OCI-LY7 (cell line): Measurements from ENCODE around the gene MAPK14. TPM values are rescaled to one million over a fixed set of nuclear protein-coding genes. Genes with fewer than 3 reads are reported as not detected.
"Not testable (repeated sequence)": the region's sequence is repeated elsewhere in the genome, so short reads cannot be mapped to it uniquely, and the experiment has no call there.

ENCODE experiments used
- BruUV-seq: library from RNA; stranded (reverse); fragments of 400-500 nt; replicated peaks from 2 replicates; lab custom pipeline; 2021; lab: Mats Ljungman, UMichigan
- CTCF ChIA-PET: fragments of 300-600 bp; sonication (Branson Sonifier 250); formaldehyde crosslinking; loops from one replicate; lab custom pipeline; 2022; ENCODE audit warnings: antibody characterized with exemption; ENCODE audit not compliant: unreplicated experiment; lab: Charles Lee
- POLR2A ChIA-PET: fragments of 300-600 bp; sonication (Branson Sonifier 250); formaldehyde crosslinking; loops from one replicate; lab custom pipeline; 2022; ENCODE audit warnings: antibody characterized with exemption; lab: Charles Lee
- DNase-seq: peaks from one replicate; pipeline ENCODE4 v3.0.0-alpha.2; 2015; ENCODE audit warnings: low spot score
- H2AFZ ChIP-seq: fragments of 200-600 bp; sonication (generic), shearing (Covaris generic); 2 replicates; pipeline ENCODE4 v1.6.1; 2014; ENCODE audit warnings: mild to moderate bottlenecking, antibody characterized with exemption, low read length, moderate library complexity
- H3K27ac ChIP-seq: fragments of 200-600 bp; sonication (generic); 2 replicates; pipeline ENCODE4 v1.5.1; 2014; ENCODE audit warnings: mixed run types, low read depth, mild to moderate bottlenecking, moderate library complexity, low read length, inconsistent platforms; ENCODE audit not compliant: poor library complexity, severe bottlenecking
- H3K36me3 ChIP-seq: fragments of 200-600 bp; sonication (generic); 2 replicates; pipeline ENCODE4 v1.6.1; 2014; ENCODE audit warnings: mild to moderate bottlenecking, antibody characterized with exemption, low read length, moderate library complexity, mixed read lengths; ENCODE audit not compliant: insufficient read depth
- H3K4me1 ChIP-seq: fragments of 200-600 bp; sonication (generic); 2 replicates; pipeline ENCODE4 v1.5.1; 2014; ENCODE audit warnings: mild to moderate bottlenecking, low read length; ENCODE audit not compliant: insufficient read depth, poor library complexity, severe bottlenecking
- H3K4me2 ChIP-seq: fragments of 200-600 bp; sonication (generic); 2 replicates; pipeline ENCODE4 v1.6.1; 2014; ENCODE audit warnings: mild to moderate bottlenecking, low read length
- H3K4me3 ChIP-seq: fragments of 200-600 bp; sonication (generic); 2 replicates; pipeline ENCODE4 v1.5.1; 2014; ENCODE audit warnings: mild to moderate bottlenecking, low read depth, low read length; ENCODE audit not compliant: poor library complexity, severe bottlenecking
- H3K79me2 ChIP-seq: fragments of 200-600 bp; sonication (generic); 2 replicates; pipeline ENCODE4 v1.6.1; 2016; ENCODE audit warnings: low read depth, mild to moderate bottlenecking, low read length, moderate library complexity, mixed read lengths; ENCODE audit not compliant: insufficient read depth
- H3K9me2 ChIP-seq: fragments of 200-600 bp; sonication (generic); 2 replicates; pipeline ENCODE4 v1.6.1; 2016; ENCODE audit warnings: mild to moderate bottlenecking, low read length, mixed read lengths; ENCODE audit not compliant: insufficient read depth
- H3K9me3 ChIP-seq: fragments of 200-600 bp; sonication (generic); 2 replicates; pipeline ENCODE4 v1.6.1; 2014; ENCODE audit warnings: mild to moderate bottlenecking, mixed run types, low read length, mixed read lengths
- H4K20me1 ChIP-seq: fragments of 200-600 bp; sonication (generic); 2 replicates; pipeline ENCODE4 v1.6.1; 2014; ENCODE audit warnings: mild to moderate bottlenecking, antibody characterized with exemption, low read length, moderate library complexity, mixed read lengths; ENCODE audit not compliant: insufficient read depth
- CTCF ChIP-seq: fragments of 200-600 bp; sonication (generic); conservative IDR thresholded peaks from 2 replicates; pipeline ENCODE4 v1.5.1; 2014; ENCODE audit warnings: mild to moderate bottlenecking, antibody characterized with exemption, low read length, moderate library complexity, mixed read lengths
- EZH2phosphoT487 ChIP-seq: fragments of 200-600 bp; sonication (generic); IDR thresholded peaks from 2 replicates; pipeline ENCODE4 v1.6.1; 2018; ENCODE audit warnings: low read depth, borderline replicate concordance, mild to moderate bottlenecking, mixed run types, antibody characterized with exemption, low read length, moderate library complexity, mixed read lengths
- intact Hi-C: fragments of 100-400 bp; cut with micrococcal nuclease; formaldehyde crosslinking; loops from one replicate; pipeline ENCODE4 v1.10.0; 2022; ENCODE audit not compliant: unreplicated experiment
- total RNA-seq, 2 experiments: library from RNA; depleted of rRNA in 1 of 2; stranded (reverse); fragments of >200 nt in 1 of 2; shearing (Covaris generic) in 1 of 2; gene quantifications; 2 replicates each; pipeline ENCODE4 v1.2.3, GENCODE V29; 2014 to 2022

MAPK14 gene
- total RNA-seq, 2 experiments from 2014 or later: 38.7 to 43.1 TPM

- Histone ChIP-seq H4K20me1 (no peaks in the 10 kb centered on the region), H3K79me2 (no peaks in the 10 kb centered on the region), H3K36me3 (no peaks in the 10 kb centered on the region), H3K9me2 (no peaks in the 10 kb centered on the region), H3K27ac (no peak overlapping the region), H2AFZ (no peak overlapping the region), H3K4me1 (no peaks in the 10 kb centered on the region), H3K9me3 (no peaks in the 10 kb centered on the region), H3K4me2 (no peak overlapping the region), H3K4me3 (no peak overlapping the region)
- no TSS peak for BruUV-seq
- ChIA-PET CTCF (no interaction called here), POLR2A (no interaction called here)
- no peak for DNase-seq
- TF ChIP-seq EZH2phosphoT487 (no peak), CTCF (no peak)
- intact Hi-C loops: no loop called here
Measured at GRCh38 chr6:35984701-35985100, 42.9 kb upstream of the MAPK14 start.

- H3K9me2 ChIP-seq, H2AFZ ChIP-seq, H3K4me1 ChIP-seq, BruUV-seq, CTCF ChIA-PET, intact Hi-C loops, H3K79me2 ChIP-seq, H3K9me3 ChIP-seq, H3K4me2 ChIP-seq, H3K36me3 ChIP-seq, H3K27ac ChIP-seq, H4K20me1 ChIP-seq, H3K4me3 ChIP-seq, DNase-seq: not testable (repeated sequence)
- POLR2A ChIA-PET: interaction anchor here (0.5 kb wide), 1 partner anchor 75 kb away, joined by 3 read pairs; no protein-coding TSS in a partner anchor
Measured at GRCh38 chr6:35988047-35988446, 39.6 kb upstream of the MAPK14 start.

GRCh38 chr6:35993150-35993549 is 34.5 kb upstream of the MAPK14 start:
- Histone ChIP-seq H3K4me2 (no peak overlapping the region), H3K9me2 (no peaks in the 10 kb centered on the region), H3K36me3 (no peaks in the 10 kb centered on the region), H3K4me3 (no peak overlapping the region), H2AFZ (no peak overlapping the region), H4K20me1 (no peaks in the 10 kb centered on the region), H3K27ac (no peak overlapping the region), H3K79me2 (no peaks in the 10 kb centered on the region), H3K9me3 (no peaks in the 10 kb centered on the region), H3K4me1 (no peaks in the 10 kb centered on the region)
- intact Hi-C loops: no loop called here
- no TSS peak for BruUV-seq
- CTCF ChIA-PET: no interaction called here
- no peak for TF ChIP-seq EZH2phosphoT487
- no peak for TF ChIP-seq CTCF
- DNase-seq: no peak
- POLR2A ChIA-PET: interaction anchor here (0.7 kb wide), 1 partner anchor 180 kb away, joined by 5 read pairs; no protein-coding TSS in a partner anchor
